ENCODE results near the gene SPTB.
A peak's percentile ranks its signal among the peaks of the same experiment; 100 is the strongest.

GRCh38 chr14:64880221-64881121 lies 764 bp upstream of the SPTB start:
- no peak for TF ChIP-seq CTCF (IDR thresholded peaks at IDR 0.05; ENCODE audit: low read depth, low read length)
- 0 out of 2 replicates have a peak, but pooled peaks have one; percentile 3 for TF ChIP-seq EZH2phosphoT487 (IDR thresholded peaks at IDR 0.05; ENCODE audit: low read depth)
